HG02970 (cell line): ENCODE data around the gene EPN2.

ENCODE experiments used
- ATAC-seq: cut with Tn5 transposase; IDR thresholded peaks from one replicate; pipeline ENCODE4 v1.9.1; 2021; ENCODE audit warnings: mild to moderate bottlenecking, moderate library complexity, moderate number of reproducible peaks; ENCODE audit not compliant: unreplicated experiment, low FRiP score

The EPN2 gene

DNA sequence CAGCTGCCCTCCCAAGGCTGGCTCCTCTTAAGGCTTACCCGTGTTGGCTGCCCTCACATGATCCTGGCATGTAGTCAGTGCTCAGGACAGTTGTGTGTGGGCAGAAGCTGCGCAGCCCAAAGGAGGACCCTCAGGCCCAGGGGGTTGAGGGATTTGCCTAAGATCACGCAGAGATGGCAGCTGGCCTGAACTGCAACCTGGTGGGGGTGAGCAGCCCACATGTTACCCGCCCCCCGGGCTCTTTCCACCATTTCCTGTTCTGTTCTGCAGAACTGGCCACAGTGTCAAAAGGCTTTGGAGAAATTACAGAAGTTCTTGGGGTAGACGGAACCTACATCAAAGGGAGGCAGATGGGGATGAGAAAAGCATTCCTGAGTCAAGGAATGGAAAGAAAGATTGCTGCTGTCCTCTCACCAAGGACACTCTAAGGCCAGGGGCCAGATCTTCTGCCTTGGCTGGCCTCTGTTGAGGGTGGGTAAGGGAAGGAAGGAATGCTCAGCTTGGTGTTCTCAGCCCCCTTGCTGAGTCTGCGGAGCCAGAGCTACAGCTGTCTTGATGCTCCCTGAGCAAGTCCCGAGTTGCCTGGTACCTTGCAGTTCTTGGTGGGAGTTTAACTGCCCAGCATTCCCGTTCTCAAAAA, 53.0 kb downstream of the EPN2 start:
- no peak for ATAC-seq

DNA sequence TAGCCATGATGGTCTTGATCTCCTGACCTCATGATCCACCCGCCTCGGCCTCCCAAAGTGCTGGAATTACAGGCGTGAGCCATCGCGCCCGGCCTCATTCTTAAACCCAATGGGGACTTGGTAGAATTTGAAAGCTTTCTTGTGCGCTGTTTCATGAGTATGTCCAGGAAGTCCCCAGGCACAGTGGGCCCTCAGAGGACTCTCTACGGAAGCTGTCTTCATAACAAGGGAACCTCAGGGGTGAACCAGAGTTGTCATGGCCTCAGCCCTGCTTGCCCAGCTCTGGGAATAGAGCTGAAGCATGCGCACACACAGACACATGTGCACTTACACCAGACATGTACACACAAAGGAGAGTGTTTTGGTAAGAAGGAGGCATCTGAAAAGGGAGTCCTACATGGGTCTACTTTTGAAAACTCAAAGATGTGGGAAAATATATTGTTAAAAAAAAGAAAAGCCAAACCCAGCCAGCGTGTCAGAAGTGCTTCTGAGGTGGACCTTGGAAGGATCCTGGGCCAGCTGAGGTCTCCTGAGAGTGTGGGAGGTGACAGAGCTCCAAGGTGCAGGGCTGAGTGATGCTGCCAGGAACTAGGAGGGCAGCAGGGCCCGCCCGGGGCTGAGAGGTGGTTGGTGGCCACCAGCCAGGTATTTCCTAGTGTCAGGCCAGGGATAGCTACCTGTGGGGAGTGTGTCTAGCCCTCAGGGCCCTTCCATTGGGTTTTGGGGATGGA, 54.6 kb downstream of the EPN2 start:
- ATAC-seq: no peak

DNA sequence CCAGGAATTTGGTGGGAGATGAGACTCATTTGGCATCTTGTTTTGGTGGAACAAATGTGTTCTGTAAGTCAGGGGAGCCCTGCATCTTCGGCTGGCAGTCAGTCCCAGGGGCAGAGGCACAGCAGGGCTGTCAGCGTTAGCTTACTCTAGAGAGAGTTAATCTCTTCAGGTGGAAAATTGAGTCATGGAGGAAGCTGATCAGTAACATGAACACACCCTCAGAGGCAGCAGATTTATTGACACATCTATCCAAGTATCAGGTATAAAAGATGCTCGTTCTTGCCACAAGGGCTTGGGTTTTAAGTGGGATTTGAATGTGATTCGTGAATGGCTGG, 55.2 kb downstream of the EPN2 start:
- no peak for ATAC-seq

DNA sequence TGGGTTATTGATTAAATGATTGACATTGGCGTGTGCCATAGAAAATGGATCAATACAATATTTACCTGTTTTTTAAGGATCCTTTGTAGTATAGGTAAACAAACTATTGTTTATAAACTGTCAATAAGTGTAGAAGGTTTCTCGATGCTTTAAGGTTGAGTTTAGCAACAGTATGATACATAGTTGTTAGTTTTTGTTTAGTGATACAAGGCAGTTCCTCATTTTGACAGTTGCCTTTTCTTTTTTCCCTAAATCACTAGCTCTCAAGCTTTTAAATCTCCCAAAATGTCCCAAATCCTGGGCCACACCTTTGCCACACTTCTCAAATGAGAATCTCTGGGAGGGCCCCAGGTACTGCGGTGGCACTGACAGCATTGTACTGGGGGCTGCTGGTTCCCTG, 57.3 kb downstream of the EPN2 start:
- no peak for ATAC-seq

DNA sequence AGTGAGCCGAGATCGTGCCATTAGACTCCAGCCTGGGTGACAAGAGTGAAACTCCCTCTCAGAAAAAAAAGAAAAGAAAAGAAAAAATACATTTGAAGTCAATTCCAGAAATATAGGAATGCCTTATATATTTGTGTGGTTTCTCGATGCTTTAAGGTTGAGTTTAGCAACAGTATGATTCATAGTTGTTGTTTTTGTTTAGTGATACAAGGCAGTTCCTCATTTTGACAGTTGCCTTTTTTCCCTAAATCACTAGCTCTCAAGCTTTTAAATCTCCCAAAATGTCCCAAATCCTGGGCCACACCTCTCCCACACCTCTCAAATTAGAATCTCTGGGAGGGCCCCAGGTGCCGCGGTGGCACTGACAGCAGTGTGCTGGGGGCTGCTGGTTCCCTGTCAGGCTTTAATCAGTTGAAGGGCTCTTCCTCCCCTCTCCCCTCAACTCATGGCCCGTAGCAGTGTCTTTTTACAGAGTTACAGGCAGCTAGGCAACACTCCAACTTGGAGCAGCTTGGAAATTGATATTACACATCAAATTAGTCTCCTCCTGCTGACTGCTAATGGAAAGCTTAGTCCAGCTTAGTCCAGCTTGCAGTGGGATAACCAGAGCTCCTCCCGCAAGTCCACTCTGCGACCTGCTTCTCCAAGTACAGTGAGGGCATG, 58.4 kb downstream of the EPN2 start:
- no peak for ATAC-seq

DNA sequence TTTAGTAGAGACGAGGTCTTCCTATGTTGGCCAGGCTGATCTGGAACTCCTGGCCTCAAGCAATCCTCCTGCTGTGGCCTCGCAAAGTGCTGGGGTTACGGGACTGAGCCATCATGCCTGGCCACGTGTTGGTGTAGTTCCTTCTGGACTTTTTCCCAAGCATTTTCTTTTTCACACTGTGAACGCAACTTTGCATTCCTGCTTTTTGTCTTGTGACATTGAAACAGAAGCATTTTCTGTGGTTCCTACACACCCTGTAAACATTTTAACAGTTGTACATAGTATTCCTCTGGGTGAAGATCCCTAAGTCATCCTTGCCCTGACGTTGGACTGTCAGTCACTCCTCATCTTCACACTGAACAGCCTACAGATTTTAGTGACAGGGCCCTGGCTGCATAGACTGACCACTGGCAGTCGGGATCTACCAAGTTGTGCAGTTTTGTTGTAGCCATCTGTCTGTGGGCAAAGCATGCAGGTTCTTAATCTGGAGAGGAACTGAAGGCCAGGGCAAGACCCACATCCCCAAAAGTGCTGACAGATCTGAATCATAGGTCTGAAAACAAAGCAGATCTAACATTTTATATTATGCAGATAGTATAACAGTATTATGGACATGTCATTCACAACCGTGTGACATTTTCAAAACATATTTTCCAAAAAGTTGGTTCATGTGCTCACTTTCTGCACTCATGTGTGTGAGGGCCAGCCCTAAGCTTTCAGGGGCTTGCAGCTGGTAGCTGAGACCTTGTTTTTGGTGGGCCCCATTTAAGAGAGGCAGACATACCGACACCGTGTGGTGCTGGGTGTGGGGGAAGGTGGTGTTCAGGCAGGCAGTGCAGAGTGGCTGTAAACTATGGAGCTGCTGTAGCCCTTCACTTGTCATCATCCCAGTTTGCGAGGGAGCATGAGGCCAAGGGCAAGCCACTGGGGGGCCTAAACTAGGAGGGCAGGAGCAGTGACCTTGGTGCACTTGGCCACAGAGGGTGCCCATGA, 59.9 kb downstream of the EPN2 start:
- no peak for ATAC-seq

DNA sequence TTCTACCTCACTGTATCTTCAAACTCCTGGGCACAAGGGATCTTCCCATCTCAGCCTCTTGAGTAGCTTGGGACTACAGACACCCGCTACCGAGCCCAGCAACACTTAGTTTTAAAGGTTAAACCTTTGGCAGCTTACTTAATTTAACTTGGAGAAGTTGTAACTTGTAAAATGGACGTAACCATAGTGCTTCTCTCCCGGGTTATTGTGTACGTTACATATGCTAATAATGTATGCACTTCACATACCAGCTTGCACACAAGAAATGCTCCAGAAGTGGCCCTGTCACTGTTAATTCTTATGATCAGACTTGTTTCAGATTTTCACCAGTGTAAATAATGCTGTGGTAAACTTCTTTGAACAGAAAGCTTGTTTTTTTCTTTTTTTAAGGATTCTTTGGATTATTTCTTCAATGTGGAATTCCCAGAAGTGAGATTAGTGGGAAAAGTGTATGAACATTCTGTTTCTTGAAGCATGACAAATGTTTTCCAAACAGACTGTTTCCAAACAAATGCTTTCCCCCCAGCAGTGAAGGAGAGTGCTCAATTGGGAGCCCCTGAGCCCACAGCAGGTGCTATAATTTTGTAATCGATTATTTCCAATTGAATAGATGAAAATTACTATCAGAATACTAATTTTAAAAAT, 61.5 kb downstream of the EPN2 start:
- ATAC-seq: no peak

DNA sequence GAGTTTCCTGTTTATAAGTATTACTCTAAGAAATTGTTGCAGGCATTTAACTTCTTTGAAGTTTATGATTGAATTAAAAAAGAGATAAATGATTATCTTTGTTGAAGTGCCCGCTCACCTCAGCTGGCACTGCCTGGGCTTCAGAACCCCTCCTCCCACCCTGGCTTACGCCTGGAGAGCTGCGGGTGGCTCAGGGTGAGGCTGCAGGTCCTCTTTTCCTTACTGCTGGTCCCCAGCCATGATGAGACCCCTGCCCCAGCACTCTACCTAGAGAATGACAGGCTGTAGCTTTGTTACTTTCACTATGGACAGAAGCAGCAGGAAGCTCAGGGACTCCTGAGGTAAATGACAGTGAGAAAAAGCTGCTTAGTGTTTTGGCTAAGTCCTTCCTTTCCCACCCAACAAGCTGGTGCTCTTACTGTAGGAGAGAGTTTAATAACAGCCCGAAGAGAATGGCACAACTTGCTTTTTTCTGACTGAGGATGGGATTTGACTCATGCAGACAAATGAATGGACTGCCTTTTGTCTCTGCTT, 62.1 kb downstream of the EPN2 start:
- no peak for ATAC-seq

DNA sequence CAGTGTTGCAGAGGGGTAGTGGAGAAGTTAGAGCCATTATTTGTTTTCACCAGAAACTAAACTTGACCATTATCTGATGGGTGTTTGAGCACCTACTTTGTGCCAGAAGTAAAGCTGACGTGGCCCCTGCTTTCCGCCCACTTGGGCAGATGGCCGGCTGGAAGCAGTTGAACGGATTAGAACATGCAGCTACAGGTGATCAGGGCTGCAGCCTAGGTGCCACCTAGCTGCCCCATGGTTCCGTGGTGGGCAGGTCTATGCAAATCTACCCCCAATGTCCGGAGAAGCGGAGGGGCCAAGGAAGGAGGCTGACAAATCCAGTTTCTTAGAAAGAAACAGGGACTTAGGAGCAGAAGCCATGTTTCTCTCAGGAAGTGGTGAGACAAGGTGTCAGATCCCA, 62.7 kb downstream of the EPN2 start:
- ATAC-seq: no peak

DNA sequence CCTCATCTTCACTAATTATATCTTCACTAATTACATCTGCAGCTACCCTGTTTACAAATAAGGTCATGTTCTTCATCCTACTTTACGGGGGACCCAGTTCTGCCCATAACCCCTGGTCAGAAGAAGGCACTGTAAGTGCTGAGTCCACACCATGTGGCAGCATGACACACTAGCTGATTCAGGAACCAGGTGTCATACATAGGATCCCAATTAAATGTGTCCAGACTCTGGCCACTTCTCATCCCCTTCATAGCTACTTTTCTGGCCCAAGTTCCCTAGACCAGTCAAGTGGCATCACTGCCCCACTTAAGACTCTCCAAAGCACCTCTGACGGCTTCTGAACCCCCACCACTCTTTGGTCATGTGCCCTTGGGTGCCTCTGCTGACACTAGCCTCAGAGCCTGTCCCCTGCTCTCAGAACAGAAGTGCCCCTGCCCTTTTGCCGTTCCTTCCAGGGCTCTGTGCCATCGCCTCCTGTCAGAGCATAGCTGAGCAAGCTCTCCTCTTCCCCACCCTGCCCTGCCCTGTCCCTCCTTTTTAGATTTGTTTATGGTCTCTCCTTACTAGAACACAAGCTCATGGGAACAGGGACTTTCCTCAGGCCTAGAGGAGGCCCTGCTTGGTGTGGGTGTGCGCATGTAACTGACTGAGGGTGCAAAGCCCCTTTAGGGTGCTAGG, 64.2 kb downstream of the EPN2 start:
- no peak for ATAC-seq

DNA sequence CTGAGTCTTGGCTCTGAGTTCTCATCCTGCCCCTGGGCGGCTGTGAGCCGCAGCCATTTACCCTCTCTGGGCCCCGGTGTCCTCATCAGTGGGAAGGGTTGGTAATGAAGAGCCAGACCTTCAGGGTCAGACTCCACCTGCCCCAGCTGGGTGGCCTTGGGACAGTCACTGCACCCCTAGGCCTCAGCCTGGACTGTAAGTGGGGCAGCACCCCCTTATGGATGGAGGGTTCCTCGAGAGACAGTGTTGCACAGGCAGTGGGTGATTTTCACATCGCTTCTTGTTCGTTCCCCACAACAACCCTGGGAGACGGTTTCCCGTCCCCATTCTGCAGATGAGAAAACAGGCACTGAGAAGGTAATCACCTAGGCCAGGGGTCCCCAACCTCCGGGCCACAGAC, 64.8 kb downstream of the EPN2 start:
- no peak for ATAC-seq

DNA sequence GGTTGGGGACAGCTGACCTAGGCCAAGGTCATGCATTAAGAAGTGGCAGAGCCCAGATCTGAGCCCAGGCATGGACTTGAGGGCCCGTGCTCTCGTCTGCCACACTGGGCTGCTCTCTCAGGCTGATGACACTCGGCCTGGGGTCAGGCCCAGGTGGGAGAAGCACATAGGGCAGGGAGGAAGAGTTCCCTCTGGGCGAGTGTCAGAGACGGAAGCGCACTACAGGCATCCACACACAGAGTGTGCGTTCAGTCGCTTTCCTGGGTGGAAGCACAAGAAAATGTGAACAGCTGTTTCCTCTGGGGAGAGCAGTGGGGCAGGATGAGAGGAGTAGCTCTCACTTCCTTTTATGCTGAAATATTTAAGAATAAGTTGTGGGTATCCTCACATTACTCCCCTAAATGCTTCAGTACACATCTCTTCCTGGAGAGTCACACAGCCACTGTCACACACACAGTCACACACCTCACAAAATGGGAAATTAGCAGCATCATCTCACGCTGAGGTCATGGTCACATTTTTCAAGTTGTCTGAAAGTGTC, 65.7 kb downstream of the EPN2 start:
- no peak for ATAC-seq

DNA sequence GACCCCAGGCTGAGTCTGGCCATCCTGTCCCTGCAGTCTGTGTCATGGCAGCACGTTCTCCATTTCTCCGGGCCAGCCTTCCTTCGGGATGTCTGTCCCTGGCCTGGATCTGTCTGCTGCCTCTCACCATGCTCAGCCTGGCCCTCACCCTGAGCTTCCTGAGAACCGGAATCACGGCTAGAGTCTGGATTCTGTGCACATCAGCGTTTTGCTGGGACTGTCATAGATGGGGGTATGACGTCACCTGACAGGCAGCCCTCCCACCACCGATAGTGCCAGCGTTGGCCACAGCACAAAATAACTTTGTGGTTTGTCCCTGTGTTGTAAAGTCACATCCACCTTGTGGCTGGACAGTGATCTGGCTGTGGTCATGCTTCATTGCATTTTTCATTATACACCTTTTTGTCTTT, 66.2 kb downstream of the EPN2 start:
- ATAC-seq: no peak

DNA sequence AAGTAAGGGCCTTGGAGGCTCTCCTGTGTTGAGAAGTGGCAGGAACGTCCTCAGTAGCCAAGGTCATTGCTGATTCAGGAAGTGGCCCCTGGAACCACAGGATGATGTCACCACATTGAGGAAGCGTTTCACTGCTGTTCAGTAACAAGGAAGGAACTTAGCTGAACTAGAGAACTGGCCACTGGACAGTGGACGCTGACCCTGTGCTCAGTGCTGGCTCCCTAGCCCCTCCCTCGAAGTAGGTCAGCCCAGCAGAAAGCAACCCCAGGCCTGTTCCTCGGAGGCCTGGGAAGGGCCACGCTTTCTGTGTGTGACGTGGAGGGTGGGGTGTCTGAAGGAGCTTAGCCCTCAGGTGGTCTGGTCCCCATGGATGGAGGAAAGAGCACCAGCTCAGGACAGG, 67.0 kb downstream of the EPN2 start:
- no peak for ATAC-seq

DNA sequence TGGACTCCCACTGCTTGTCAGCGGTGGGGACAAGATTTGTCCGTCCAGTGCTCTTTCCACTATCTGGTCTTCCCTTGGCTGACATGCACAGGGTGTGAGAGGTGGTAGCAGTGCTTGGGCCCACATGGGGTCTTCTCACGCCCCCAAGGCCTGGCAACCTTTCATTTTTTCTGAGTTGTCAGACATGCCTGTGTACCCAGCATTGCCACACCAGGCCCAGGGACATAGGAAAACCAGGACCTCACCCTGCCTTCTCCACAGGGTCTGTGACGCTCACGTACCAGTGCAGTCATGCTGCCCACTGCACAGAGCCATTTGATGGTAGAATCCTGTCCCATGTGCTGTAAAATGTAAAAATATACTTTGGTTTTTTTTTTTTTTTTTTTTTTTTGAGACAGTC, 67.6 kb downstream of the EPN2 start:
- no peak for ATAC-seq

DNA sequence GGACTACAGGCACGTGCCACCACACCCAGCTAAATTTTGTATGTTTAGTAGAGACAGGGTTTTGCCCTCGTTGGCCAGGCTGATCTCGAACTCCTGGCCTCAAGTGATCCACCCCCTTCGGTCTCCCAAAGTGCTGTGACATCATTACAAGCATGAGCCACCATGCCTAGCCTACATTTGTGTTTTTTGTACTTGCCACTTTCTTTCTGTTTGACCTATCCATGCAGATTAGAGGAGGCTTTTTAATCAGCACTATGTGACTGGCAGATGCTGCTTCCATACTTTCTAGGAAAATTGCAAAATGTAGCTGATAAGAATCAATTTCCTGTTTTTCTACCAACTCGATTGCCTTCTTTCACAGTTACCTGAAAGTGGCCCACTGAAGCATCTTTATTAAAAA, 68.1 kb downstream of the EPN2 start:
- ATAC-seq: no peak

DNA sequence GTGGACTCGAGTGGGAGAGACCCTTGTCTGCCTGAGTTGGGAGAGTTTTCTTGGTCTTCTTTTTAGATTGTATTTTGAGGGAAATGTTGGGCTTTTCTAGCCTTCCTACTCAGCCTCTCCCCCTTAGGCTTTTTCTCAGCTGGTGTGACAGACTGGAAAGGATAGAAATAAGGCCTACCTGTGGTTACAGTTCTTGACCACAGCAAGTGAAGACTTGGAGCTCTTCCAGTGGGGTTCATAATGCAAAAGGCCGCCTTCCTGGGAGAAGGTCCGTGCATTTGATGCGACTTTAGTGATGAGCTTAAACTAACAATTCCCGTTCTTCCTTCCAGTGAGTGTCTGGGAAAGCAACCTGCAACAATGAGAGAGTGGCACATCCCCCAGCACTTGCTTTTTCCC, 68.6 kb downstream of the EPN2 start:
- ATAC-seq: no peak

DNA sequence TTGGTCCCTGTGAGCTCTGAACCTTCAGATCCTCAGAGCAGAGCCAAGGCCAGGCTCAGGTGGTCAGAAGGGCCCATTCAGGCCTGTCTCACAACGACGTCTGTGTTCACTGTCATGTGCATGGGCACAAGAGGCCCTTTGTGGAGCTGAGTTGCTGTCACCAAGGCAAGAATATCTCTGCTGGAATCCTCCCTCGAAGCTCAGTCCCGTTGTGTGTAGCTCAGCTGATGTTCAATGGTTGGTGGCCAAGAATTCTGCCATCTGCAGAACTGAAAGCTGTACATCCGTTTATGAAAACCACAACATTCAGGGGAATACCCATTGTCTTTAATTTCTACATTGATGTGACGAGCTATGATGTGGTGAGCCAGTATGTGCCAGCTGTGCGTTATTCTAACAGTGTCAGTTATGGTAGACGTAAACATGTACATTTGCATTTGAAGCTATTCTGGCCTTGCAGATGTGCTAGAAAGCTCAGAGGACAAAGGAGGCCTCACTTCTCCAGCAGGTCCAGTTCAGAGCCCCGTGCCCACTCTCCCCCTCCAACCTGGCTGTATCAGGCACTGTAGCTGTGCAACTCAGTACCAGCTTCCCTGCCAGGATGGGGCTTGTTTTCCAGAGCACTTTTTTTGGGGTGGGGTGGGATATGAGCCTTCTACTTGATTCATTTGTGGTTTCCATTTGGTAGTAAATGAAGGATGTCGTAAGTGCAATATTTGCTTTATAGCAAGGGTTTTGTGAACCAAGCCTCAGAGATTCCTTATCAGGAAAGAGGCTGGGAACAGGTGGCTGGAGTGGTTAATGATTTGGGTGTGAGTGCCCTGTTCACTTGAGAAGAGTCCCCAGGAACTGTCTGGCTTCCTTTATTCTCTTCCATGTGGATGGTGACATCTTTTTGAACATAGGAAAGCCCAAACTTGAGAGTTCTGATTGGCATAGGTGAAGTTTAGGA, 69.3 kb downstream of the EPN2 start:
- ATAC-seq: peak; percentile 60
